NCI-H1048 (cell line): ENCODE measurements around the gene VAC14.
"Not testable (repeated sequence)": the region's sequence is repeated elsewhere in the genome, so short reads cannot be mapped to it uniquely, and the experiment has no call there.

ENCODE experiments used
- DNase-seq: peaks from one replicate; lab custom pipeline; 2025; lab: John Stamatoyannopoulos, UW

The VAC14 gene

DNA sequence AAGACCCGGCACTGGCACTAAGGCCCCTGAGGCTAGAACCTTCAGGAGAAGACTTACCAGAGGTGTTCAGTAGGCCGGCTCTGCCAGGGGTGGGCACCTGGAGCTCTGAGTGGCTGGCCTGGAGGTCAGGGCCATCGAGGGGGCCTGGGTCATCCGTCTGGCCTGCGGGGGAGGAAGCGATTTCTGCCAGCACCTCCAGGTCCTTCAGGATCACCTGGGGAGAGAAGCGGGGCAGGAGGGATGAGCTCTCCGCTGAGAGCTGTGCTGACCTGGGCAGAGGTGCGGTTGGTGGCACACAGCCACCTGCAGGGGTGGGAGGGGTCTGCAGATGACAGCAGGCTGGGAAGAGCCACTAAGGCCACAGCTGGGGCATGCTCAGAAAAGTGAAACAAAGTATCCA is 56.6 kb downstream of the VAC14 start:
- DNase-seq, result no peak

DNA sequence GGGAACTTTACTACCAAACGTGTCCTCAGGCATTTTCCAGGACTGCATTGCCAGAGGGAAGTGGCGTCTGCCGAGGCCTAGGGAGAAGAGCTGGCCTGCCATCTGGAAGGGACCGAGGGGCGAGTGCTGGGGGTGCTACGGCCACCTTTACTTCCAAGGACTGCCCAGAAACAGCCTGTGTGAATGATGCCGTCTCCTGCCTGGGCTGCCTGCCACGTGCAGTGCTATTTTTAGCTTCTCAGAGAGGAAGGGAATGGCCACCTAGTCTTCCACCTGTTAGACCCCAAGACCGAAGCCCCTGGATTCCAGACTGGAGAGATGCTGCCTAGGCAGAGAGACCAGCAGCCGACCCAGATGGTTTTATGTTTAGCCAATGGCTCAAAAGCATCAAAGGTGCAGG is 57.2 kb downstream of the VAC14 start:
- DNase-seq, result no peak

DNA sequence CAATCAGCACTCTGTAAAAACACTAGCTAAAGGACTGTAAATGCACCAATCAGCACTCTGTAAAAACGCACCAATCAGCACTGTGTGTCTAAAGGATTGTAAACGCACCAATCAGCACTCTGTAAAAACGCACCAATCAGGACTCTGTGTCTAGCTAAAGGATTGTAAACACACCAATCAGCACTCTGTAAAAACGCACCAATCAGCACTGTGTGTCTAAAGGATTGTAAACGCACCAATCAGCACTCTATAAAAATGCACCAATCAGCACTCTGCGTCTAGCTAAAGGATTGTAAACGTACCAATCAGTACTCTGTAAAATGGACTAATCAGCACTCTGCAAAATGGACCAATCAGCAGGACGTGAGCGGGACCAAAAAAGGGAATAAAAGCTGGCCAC is 58.0 kb downstream of the VAC14 start:
- DNase-seq, result not testable (repeated sequence)

DNA sequence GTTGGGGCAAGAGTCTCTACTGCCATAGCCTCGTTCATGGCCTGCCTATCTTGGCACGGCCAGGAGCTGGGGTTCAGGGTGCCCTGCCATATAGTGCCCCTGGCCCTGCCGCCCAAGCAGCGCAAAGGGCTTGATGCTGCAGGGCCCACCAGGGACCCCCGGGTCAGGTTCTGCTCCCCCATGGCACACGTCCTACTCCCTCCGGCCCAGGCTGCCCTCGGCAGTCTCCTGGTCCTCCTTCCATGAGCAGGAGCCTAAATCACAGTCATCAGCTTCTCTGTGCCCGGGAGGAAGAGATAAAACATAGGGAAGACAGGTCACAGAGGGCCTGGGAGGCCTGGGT is 59.2 kb downstream of the VAC14 start:
- DNase-seq, result no peak

DNA sequence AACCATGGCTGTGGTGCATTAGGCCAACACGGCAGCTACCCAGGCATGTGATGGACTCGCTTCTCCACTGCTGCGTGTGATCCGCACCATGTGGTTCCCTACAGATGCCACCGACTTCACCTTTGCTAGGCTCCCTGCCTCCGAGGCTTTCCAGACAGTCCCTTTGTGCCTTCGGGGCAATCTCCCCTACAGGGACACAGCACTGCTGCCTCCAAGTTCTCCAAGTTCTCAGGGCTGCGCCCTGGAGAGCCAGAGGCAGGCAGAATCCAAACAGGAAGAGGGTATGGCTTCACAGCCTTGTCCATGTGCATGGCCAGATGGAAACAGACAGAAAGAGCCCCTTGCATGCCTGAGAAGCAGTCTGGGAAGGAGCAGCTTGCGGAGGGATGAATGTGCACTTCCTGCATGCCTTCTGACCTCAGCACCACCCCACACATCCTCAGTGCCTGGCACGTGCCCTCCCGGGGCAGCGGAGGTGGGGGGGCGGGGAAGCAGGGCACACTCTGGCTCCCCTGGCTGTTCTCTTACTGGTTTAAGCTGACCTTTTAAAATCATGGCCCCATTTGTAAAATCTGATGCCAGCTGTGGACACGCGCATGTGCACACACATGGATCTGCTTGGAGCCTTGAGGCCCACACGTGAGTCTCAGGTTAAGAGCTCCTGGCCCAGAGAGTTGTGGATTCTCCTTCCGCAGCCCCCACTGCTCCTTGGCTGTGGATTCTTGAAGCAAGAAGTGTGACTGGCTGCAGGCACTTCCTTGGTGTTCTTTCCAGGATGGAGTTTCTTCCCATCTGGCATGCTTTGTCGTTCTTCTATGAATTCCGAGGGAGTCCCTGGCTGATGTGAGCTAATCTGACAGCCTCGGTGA is 59.8 kb downstream of the VAC14 start:
- no peak for DNase-seq

DNA sequence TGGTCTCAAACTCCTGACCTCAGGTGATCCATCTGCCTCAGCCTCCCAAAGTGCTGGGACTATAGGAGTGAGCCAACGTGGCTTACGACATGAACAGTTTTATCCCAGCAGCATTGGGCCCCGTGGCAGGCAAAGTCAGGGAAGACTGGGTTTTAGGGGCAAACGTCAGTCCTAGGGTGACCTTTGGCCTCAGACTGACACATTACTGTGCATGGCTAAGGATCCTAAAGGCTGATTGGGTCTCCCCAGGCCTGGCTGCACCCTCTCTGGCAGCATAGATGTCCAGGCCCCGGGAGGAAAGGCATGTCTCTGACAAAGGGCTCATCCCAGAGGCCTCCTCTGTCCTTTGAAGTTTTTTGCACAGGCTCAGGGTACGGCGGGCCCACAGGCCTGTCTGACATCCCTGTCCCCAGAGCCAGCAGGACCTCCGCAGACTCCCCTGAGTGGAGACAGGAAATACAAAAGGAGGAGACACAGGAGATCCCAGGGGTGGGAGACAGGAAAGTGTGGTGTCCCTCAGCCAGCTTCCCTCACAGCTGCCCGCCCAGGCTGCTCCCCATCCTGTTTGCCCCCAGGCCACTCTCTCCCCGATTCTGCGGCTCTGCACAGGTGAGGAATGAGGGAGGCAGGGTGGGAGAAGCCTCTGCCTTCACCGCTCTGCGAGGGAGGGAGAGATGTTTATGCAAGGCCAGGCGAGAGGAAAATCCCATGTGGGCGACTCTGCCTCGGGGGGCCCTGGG is 60.6 kb downstream of the VAC14 start:
- DNase-seq, result no peak

DNA sequence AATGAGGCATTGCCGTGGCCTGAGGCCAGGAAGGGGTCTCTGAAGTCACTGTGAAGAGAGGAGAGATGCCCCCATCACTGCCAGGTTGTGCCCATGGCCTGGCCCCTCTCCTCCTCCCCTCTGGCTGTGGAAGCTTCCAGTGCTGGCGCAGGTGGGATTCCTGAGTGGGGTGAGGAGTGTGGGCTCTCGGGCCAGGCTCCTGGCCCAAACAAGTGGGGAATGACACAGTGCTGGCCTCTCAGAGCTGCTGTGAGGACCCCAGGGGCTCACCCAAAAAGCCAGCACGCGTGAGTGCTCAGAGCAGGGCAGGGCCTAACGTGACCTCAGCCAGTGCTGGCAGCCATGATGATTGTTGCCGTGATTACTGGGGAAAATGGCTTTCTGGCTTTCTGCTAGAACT is 61.6 kb downstream of the VAC14 start:
- DNase-seq, result no peak

DNA sequence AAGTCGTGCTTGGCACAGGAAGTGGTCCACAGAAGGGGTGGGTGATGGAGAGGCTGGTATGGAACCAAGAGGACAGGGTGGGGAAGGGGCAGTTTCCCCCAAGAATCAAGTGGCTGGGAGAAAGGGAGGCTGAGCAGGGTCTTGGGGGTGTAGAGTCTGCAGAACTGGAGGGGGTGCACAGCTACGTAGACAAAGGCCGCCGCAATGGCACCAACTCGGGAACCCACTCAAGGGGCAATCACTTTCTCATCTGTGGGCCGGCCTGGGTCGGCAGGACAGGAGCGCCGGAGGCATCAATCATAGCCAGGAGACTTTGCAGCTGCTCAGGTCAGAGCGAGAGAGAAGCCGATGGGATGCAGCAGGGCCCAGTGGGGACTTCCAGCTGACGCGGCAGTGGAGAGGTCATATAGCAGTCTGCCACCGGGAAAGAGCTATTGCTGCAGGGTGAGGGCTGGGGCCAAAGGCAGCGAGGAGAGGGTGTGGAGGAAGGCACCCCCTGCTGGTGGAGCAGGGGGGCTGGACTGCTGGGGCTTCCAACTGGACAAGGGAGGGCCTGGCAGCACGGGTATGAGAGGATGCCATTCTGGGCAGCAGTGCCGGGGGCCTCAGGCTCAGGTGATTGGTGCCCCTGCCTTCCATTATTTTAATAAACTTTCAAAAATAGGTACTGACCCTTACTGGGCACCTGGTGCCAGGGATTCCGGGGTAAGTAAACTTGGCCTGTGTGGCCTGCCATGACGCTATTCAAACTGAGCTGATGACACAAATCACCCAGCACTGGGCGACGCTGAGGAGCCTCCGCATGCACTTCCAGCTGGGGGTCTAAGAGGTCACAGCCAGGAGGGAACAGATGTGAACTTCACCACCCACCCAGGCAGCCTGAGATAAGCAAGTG is 62.6 kb downstream of the VAC14 start:
- DNase-seq, result no peak

DNA sequence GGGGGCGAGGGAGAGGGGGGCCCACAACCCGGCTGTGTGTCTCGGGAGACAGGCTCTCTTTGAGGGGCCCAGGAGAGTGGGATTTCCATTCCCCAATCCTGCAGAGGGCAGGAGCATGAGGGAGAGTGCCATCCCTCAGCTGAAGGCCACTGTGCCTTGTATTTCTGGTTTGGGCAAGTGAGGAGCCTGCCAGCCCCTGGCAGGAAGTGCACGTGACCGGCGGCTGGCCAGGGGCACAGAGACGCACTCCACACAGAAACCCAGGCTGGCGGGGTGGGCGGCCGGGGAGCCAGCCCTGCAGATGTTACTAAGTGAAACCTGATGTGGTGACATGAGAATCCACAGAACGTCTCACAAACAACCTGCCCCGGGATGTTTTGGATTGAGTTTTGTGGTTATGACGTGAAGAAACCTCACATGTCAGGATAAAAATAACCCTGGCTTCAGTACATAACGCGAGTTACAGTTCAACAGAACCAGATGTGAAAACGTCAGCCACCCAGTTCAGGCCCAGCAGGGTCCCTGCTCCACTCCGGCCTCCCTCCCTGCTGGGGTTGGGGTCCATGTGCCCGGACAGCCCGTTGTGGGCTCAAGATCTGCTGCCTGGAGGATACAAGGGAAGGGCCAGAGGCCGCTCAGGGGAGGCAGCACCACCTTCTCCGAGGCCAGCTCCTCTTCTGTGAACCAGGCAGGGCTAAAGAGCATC is 63.4 kb downstream of the VAC14 start:
- no peak for DNase-seq

DNA sequence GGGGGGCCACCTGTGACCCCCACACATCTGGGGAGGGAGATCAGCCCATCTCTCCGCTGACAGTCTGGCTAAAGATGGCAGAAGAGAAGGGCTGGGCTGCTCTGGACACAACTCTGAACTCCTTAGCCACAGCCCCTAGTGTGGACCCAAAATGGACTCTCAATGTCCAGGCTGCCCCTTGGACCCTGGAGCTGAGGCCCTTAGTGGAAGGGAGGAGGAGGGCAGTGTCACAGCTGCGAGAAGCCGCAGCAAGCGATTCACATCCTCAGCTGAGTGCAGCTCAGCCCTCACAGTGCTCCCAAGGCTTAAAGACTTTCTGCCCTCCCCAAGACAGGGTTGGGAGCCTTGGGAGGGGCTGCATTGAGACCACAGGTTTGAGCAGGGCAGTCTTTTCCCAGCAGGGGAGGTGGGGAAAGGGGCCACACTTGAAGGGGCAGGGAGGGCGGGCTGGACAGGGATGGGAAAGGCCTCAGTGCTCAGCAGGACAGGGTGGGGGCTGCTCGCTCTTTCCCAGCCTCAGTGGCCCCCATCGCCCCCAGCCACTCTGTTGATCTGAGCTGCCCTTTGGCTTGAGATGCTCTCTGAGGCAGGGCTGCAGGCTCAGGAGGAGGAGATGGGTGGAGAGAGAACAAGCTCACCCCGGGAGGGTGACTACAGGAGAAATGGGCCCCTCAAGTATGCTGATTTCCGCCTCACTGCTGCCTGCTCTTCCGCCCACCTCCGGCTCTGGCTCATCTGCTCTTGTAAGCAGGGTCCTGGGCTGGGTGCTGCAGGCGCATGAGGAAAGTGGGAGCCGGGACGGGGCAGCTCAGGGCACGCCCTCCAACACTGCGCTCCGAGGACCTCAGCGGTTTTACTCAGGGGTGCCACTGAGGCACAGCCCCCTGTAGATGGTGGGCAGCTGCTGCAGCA is 64.2 kb downstream of the VAC14 start:
- no peak for DNase-seq

DNA sequence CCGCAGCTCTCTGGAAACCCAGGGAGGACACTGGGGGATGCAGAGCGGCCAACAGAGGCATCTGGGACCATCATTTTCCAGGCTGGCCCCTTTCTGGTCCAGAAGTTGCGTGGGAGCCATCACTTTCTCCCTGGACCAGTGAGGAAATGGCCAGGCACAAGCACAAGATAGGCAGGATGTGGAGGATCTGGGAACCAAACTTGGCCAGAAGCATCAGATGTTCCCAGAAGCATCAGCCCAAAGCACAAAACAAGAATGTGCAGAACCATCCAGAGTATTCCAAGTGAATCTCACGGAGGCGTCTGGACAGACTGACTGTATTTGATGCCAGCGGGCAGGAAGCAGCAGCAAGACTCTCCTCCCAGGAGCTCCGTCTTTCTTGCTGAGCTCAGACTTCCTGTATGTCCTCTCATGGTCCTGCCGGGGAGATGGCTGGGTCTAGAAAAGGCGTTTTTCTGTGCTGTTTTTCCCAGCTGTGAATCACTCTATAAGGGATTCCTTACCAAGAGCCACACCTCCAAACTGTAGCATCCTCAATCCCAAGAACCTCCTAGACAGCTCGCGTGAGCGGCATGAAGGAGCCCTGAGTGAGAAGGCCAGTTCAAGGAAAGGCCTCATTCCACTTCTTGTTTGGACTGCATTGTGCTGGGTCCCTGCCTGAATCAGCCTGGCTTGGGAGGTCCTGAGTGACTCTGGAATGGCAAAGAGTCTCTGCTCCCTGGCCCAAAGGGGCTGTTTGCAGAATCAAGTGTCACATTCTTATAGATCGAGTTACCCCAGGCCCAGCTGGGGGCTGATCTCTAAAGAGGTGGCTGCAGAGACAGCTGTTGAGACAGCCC is 65.6 kb downstream of the VAC14 start:
- DNase-seq, result no peak

DNA sequence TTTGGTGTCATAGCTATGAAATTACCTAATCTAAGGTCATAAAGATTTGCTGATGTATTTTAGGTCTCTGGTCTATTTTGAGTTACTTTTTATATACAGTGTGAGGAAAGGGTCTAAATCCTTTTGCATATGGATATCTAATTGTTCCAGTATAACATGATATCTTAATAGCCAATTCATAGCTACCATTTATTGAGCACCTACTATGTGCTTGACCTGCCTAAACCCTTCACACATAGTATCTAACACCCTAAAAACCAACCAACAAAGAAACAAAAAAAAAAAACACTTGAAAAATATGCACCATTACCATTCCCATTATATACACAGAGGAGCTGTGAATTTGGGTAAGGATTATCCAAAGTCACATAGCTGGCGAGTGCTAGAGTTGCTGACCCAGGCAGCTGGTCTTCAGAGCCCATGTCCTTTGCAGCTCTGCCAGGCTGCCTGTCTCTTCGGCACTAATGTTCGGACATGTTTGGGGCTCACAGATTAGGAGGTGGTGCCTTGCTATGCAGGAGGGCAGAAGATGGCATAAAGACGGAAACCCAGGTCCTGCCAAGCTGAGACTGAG is 66.3 kb downstream of the VAC14 start:
- no peak for DNase-seq

DNA sequence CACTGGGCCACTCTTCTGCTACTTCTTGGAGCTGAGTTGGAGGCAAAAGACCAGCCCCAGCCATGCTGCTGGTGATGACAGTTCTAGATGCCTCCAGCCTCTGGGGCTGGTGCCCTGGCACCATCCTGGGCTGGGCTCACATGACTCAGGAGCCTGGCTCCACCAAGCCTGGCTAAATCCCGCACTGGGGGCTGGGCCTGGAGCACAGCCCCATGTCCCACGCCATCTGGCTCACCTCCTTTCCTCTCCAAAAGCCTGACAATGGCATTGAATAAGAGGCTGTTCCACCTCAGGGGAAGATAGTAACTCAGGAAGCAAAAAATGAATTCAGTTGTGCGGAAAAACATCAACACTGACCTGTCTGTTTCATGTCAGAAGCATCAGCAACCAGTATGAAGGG is 70.0 kb downstream of the VAC14 start:
- DNase-seq, result no peak

DNA sequence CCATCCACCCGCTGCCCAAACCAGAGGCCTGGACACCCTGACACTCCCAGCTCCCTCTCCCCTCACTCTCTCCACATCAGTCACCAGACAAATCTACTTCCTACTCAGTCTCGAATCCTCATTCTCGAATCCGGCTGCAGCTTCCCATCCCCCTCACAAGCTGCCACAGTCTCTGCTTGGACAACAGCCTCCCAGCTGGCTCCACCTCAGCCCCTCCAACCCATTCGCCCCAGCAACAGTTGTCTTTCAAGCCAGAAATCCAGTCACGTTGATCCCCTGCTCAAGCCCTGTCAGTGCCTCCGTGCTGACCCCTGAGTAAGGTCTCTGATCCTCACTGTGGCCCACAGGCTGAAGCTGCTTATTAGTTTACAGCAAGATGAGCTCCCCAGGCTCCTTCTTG is 70.9 kb downstream of the VAC14 start:
- no peak for DNase-seq

DNA sequence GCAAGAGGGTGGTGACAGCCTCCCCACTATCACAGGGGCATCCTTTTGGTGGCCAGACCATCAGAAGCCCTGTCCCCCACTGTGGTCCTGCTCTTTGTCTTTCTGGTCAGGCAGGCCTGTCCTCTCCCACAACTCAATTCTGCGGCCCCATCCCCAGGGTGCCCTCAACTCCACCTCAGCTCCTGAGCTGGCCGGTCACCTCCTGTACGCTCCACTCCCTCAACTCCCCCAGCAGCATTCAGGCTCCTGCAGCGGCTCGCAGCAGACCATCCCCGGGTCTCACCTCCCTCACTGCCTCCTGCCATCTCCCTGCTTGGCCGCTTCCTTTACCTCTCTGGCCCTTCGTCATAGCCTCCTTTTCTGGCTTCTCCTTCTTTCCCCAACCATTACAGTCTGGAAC is 71.7 kb downstream of the VAC14 start:
- no peak for DNase-seq

DNA sequence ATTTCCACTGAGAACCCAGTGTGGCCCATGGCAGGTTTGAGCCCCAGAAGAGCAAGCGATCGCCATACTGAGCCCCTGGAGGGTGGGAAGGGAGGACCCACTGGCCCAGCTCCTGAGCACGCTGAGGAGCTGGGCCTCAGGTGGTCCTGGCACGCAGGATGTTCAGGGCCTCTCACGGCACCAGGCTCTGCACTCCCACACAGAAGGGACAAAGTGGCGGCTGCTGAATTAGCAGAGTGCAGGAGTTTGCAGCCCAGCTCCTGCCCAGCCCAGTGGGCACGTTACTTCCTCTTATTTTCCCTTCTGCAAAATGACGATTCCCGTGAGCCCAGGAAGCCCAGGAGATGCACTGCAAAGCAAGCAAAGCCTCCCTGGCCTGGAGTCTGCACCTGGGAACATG is 72.8 kb downstream of the VAC14 start:
- no peak for DNase-seq

DNA sequence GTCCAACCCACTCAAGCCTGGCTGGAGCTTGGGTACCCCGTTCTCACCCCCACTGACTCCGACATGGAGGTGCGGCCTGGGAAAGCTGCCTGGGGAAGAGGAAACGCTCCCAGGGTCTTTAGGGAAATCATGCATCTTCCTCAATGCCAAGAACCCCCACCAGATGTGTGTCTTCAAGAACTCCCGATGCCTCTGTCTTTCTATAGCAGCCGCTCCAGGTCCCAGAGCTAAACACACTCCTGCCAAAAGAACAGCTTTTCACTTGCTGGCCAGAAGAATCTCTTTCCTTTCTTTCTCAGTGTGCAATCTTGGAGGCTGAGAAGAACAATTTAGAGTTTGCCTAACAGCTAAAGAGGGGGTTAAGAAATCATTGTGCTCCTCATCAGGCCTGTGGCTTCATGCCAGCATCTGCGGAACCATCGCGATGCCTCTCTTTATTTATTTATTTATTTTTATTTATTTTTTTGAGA is 74.0 kb downstream of the VAC14 start:
- DNase-seq, result no peak

DNA sequence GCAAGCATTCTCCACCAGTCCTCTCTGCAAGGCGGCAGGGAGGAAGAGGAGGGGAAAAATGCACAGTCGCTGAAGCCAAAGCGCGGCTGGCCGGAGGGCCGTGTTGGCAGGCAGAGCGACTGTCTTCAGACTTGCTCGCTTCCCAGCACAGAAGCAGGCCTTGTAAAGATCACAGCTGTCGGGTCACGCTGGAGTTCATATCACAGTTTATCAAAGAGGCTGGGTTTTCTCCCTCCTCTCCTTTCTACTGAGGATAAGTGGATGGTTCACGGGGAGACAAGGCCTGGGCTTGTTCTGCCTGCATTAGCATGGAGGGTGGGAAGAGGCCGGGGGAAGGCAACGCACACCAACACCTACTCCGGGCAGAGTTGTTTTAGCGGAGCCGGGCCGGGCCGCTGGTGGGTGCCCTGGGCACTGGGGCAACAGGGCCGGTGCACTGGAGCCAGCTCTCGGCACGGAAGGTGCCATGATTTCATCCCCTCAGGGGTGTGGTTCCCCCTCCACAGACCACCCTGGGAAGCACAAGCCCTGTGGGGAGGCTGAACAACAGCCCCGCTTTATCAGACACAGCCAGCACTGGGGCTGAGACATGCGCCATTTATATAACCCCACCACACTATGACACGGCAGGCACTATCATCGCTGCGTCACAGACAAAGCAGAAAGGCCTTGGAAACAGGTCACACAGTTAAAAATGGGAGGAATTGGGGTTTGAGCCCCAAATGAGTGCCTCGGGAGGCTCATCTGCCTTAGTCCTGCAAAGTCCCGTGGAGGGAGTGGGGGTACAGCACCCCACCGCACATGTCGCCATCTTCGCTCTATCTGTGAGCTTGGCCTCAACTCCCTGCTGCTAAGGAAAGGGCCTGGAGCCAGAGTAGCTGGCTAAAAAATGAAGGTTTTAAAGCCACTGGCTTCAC is 74.8 kb downstream of the VAC14 start:
- DNase-seq, result no peak
